GM19193 (cell line): Measurements from ENCODE around the gene ZCCHC24.

Source experiments
- POLR2A ChIP-seq: IDR thresholded peaks from 4 replicates; pipeline ENCODE4 v1.6.1; 2011; ENCODE audit not compliant: insufficient read depth, insufficient read length; ENCODE audit errors: extremely low read depth

Gene ZCCHC24

GRCh38 chr10:79358811-79359210, 86.6 kb downstream of the ZCCHC24 start:
- TF ChIP-seq POLR2A, result no peak

GRCh38 chr10:79357180-79357579, 88.2 kb downstream of the ZCCHC24 start:
- TF ChIP-seq POLR2A, result no peak

GRCh38 chr10:79356104-79356503, 89.3 kb downstream of the ZCCHC24 start:
- TF ChIP-seq POLR2A, result no peak

- no peak for TF ChIP-seq POLR2A
Measured at GRCh38 chr10:79355420-79356017, 89.9 kb downstream of the ZCCHC24 start.

- TF ChIP-seq POLR2A, result no peak
Measured at GRCh38 chr10:79354615-79355014, 90.8 kb downstream of the ZCCHC24 start.

GRCh38 chr10:79354141-79354540, 91.3 kb downstream of the ZCCHC24 start:
- no peak for TF ChIP-seq POLR2A

- TF ChIP-seq POLR2A, result no peak
Measured at GRCh38 chr10:79353726-79354125, 91.7 kb downstream of the ZCCHC24 start.

- TF ChIP-seq POLR2A, result no peak
Measured at GRCh38 chr10:79353000-79353406, 92.4 kb downstream of the ZCCHC24 start.

GRCh38 chr10:79352035-79352877, 93.2 kb downstream of the ZCCHC24 start:
- TF ChIP-seq POLR2A, result no peak

GRCh38 chr10:79351332-79351731, 94.1 kb downstream of the ZCCHC24 start:
- no peak for TF ChIP-seq POLR2A

- no peak for TF ChIP-seq POLR2A
Measured at GRCh38 chr10:79350407-79351154, 94.8 kb downstream of the ZCCHC24 start.

- no peak for TF ChIP-seq POLR2A
Measured at GRCh38 chr10:79349766-79350406, 95.5 kb downstream of the ZCCHC24 start.

- no peak for TF ChIP-seq POLR2A
Measured at GRCh38 chr10:79349072-79349491, 96.3 kb downstream of the ZCCHC24 start.

- no peak for TF ChIP-seq POLR2A
Measured at GRCh38 chr10:79348640-79348988, 96.8 kb downstream of the ZCCHC24 start.
